ENCODE results near the gene VEZF1.

VEZF1 gene

DNA sequence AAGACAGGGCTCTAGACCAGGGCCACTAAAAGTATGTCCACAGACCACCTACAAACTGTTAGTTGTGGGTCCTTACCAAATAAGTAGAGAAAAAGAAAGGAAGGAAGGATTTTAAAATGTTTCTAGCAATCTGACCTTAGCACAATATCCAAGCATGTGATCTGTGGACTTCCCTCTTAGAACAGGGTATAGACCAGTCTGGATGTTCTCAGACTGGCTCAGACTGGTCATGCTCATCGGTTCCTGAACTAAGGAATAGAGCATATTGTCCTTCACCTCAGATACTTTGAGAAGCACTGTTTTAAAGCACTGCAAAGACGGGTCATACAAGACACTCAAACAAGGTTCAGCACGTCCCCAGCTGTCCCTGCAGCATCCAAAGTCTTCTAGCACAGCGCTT is 58.7 kb downstream of the VEZF1 start:
- DNase-seq (no peak), ATAC-seq (ENCODE audit: insufficient read depth, low read depth) (no peak)
- Histone ChIP-seq H3K27ac (ENCODE audit: low read length) (no peak overlapping the region), H4K20me1 (ENCODE audit: insufficient read depth, low read length) (no peaks in the 10 kb centered on the region), H3K4me3 (ENCODE audit: low read depth in 1 of 2, low read length in 2 of 2) (no peak overlapping the region), H3K36me3 (ENCODE audit: insufficient read depth, low read length) (no peaks in the 10 kb centered on the region), H2AFZ (ENCODE audit: low read depth, low read length) (no peak overlapping the region), H3K4me2 (ENCODE audit: insufficient read depth, low read length) (no peak overlapping the region), H3K4me1 (ENCODE audit: insufficient read depth, low read length) (no peaks in the 10 kb centered on the region), H3K9ac (ENCODE audit: low read depth, low read length) (no peak overlapping the region), H3K9me3 (ENCODE audit: insufficient read depth, low read length, severe bottlenecking) (no peaks in the 10 kb centered on the region), H3K27me3 (ENCODE audit: insufficient read depth, low read length, poor library complexity) (peaks cover 34% of the 10 kb centered on the region), H3K79me2 (ENCODE audit: insufficient read depth, low read length) (no peaks in the 10 kb centered on the region)
- TF ChIP-seq EZH2 (IDR thresholded peaks at IDR 0.05; ENCODE audit: borderline replicate concordance, low read depth, low read length, severe bottlenecking) = no peak
- TF ChIP-seq, protein P1, sequence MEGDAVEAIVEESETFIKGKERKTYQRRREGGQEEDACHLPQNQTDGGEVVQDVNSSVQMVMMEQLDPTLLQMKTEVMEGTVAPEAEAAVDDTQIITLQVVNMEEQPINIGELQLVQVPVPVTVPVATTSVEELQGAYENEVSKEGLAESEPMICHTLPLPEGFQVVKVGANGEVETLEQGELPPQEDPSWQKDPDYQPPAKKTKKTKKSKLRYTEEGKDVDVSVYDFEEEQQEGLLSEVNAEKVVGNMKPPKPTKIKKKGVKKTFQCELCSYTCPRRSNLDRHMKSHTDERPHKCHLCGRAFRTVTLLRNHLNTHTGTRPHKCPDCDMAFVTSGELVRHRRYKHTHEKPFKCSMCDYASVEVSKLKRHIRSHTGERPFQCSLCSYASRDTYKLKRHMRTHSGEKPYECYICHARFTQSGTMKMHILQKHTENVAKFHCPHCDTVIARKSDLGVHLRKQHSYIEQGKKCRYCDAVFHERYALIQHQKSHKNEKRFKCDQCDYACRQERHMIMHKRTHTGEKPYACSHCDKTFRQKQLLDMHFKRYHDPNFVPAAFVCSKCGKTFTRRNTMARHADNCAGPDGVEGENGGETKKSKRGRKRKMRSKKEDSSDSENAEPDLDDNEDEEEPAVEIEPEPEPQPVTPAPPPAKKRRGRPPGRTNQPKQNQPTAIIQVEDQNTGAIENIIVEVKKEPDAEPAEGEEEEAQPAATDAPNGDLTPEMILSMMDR (IDR thresholded peaks at IDR 0.05; ENCODE audit: borderline replicate concordance, extremely low read depth, low read length, poor library complexity, severe bottlenecking) = no peak

DNA sequence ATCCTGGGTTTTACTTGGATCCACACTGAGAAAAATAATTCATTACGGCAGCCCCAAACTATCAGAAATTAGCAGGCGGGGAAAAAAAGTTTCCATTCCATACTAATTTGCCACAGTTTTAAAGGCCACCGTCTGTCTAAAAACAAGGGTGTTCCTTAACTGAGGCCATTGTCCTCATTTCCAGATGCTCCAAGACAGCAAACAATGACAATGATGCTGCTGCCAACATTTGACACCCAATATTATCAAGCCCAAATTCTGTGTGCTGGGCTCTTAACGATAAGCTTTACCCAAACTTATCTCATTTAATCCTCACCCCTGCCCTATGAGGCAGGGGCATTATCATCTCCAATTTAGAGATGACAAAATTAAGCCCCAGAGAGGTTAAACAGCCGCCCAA is 59.1 kb downstream of the VEZF1 start:
- H3K4me3 ChIP-seq (ENCODE audit: low read depth in 1 of 2, low read length in 2 of 2) = no peak overlapping the region
- no peaks in the 10 kb centered on the region for H3K4me1 ChIP-seq (ENCODE audit: insufficient read depth, low read length)
- no peak overlapping the region for H3K27ac ChIP-seq (ENCODE audit: low read length)
- no peak overlapping the region for H3K9ac ChIP-seq (ENCODE audit: low read depth, low read length)
- no peaks in the 10 kb centered on the region for H3K36me3 ChIP-seq (ENCODE audit: insufficient read depth, low read length)
- H3K27me3 ChIP-seq (ENCODE audit: insufficient read depth, low read length, poor library complexity) = peaks cover 34% of the 10 kb centered on the region
- DNase-seq = no peak
- no peaks in the 10 kb centered on the region for H3K9me3 ChIP-seq (ENCODE audit: insufficient read depth, low read length, severe bottlenecking)
- no peak overlapping the region for H3K4me2 ChIP-seq (ENCODE audit: insufficient read depth, low read length)
- ATAC-seq (ENCODE audit: insufficient read depth, low read depth) = no peak
- TF ChIP-seq, protein P1 (IDR thresholded peaks at IDR 0.05; ENCODE audit: borderline replicate concordance, extremely low read depth, low read length, poor library complexity, severe bottlenecking) = no peak
- no peak for TF ChIP-seq EZH2 (IDR thresholded peaks at IDR 0.05; ENCODE audit: borderline replicate concordance, low read depth, low read length, severe bottlenecking)
- H2AFZ ChIP-seq (ENCODE audit: low read depth, low read length) = no peak overlapping the region
- H3K79me2 ChIP-seq (ENCODE audit: insufficient read depth, low read length) = no peaks in the 10 kb centered on the region
- H4K20me1 ChIP-seq (ENCODE audit: insufficient read depth, low read length) = no peaks in the 10 kb centered on the region

DNA sequence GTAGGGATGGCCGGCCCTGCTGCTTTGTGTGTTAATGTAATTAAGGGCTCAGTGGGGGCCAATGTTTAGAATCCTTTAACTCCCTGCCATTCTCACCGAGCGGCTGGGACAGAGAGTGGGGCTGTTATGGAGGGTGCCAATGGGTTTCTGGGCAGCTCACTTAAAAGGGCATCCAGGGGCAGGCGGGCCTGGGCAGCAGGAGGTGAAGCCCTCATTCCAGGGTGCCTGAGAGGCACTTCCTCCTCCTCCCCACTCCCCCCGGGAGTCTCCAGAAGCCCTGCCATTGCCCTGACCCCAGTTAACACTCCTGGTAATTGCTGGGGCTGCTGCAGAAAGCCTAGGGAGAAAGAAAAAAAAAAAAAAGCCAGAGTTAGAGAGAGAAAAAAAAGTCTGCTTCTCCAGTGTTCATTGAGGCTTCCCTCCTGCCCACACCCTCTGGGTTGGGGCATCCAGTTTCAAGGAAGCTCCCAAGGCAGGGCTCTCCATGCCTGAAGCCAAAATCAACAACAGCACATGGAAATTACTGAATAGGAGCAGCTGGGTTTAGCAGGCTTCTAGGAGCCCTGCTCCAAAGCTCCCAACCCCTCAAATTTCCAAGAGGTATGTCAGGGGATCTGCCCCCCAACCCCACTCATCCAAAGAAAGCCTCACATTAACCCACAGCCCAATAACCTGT is 60.9 kb downstream of the VEZF1 start:
- no peaks in the 10 kb centered on the region for H3K36me3 ChIP-seq (ENCODE audit: insufficient read depth, low read length)
- H3K27ac ChIP-seq (ENCODE audit: low read length) = no peak overlapping the region
- H3K4me1 ChIP-seq (ENCODE audit: insufficient read depth, low read length) = no peaks in the 10 kb centered on the region
- no peaks in the 10 kb centered on the region for H3K9me3 ChIP-seq (ENCODE audit: insufficient read depth, low read length, severe bottlenecking)
- H3K9ac ChIP-seq (ENCODE audit: low read depth, low read length) = no peak overlapping the region
- ATAC-seq (ENCODE audit: insufficient read depth, low read depth) (no peak), DNase-seq (no peak)
- H3K27me3 ChIP-seq (ENCODE audit: insufficient read depth, low read length, poor library complexity) = peaks cover 27% of the 10 kb centered on the region
- TF ChIP-seq, protein P1 (IDR thresholded peaks at IDR 0.05; ENCODE audit: borderline replicate concordance, extremely low read depth, low read length, poor library complexity, severe bottlenecking) = no peak
- TF ChIP-seq EZH2 (IDR thresholded peaks at IDR 0.05; ENCODE audit: borderline replicate concordance, low read depth, low read length, severe bottlenecking) = no peak
- no peak overlapping the region for H2AFZ ChIP-seq (ENCODE audit: low read depth, low read length)
- no peak overlapping the region for H3K4me2 ChIP-seq (ENCODE audit: insufficient read depth, low read length)
- no peaks in the 10 kb centered on the region for H4K20me1 ChIP-seq (ENCODE audit: insufficient read depth, low read length)
- no peaks in the 10 kb centered on the region for H3K79me2 ChIP-seq (ENCODE audit: insufficient read depth, low read length)
- H3K4me3 ChIP-seq (ENCODE audit: low read depth in 1 of 2, low read length in 2 of 2) = no peak overlapping the region
